ENCODE results near the gene PSRC1. TPM values are rescaled to one million over a fixed set of nuclear protein-coding genes. Genes with fewer than 3 reads are reported as not detected.
A peak's percentile ranks its signal among the peaks of the same experiment; 100 is the strongest.

PSRC1 gene
- total RNA-seq, 1 experiment from 2014 or later, result 60.3 TPM

GRCh38 chr1:109242387-109242786, 40.6 kb downstream of the PSRC1 start:
- H3K4me2 ChIP-seq (ENCODE audit: insufficient read depth, insufficient read length, low read length), result no peak overlapping the region
- peak; percentile 30 for DNase-seq

More at GRCh38 chr1:109242387-109242786, 40.6 kb downstream of the PSRC1 start:
- Histone ChIP-seq H3K27ac (ENCODE audit: insufficient read length, low read depth, low read length) (no peak overlapping the region), H2AFZ (ENCODE audit: low read length) (no peak overlapping the region), H3K79me2 (ENCODE audit: insufficient read depth, low read length) (no peaks in the 10 kb centered on the region), H4K8ac (replicated peaks; ENCODE audit: insufficient read length, low read depth, low read length) (no peak overlapping the region), H4K91ac (ENCODE audit: insufficient read length, low read depth, low read length) (no peak overlapping the region), H2BK120ac (ENCODE audit: low read depth, low read length, poor library complexity, severe bottlenecking) (no peak overlapping the region), H3K23me2 (ENCODE audit: insufficient read length, low read depth, low read length, poor library complexity, severe bottlenecking) (no peaks in the 10 kb centered on the region), H2BK5ac (ENCODE audit: insufficient read length, low read length) (no peak overlapping the region), H3K9me3 (ENCODE audit: control insufficient read depth, low read depth, low read length) (no peaks in the 10 kb centered on the region), H2BK15ac (ENCODE audit: low read depth, low read length) (no peak overlapping the region), H3K4me1 (ENCODE audit: insufficient read depth, low read length) (peaks cover 14% of the 10 kb centered on the region; the same call in 1 of the 2 replicates), H3K14ac (ENCODE audit: insufficient read depth, low read length) (no peak overlapping the region; the same call in 1 of the 2 replicates), H3K56ac (ENCODE audit: insufficient read length, low read depth, low read length) (no peak overlapping the region), H2AK5ac (ENCODE audit: insufficient read length, low read length) (no peak overlapping the region), H3T11ph (ENCODE audit: low read length) (no peak overlapping the region), H3K4ac (ENCODE audit: low read depth, low read length) (no peak overlapping the region), H3K9ac (ENCODE audit: extremely low read depth, insufficient read length, low read length) (no peak overlapping the region), H2BK12ac (ENCODE audit: insufficient read length, low read depth, low read length) (no peak overlapping the region), H4K20me1 (ENCODE audit: control insufficient read depth, insufficient read depth, insufficient read length) (no peaks in the 10 kb centered on the region), H3K23ac (ENCODE audit: insufficient read length, low read depth, low read length) (no peak overlapping the region), H3K27me3 (ENCODE audit: insufficient read depth, low read length) (no peaks in the 10 kb centered on the region), H4K5ac (ENCODE audit: insufficient read length, low read depth, low read length) (no peak overlapping the region), H2BK20ac (ENCODE audit: low read depth, low read length, poor library complexity, severe bottlenecking) (no peak overlapping the region), H3K18ac (ENCODE audit: insufficient read length, low read depth, low read length) (no peak overlapping the region), H3K79me1 (ENCODE audit: insufficient read depth, low read depth, low read length, poor library complexity, severe bottlenecking) (no peaks in the 10 kb centered on the region)
- peak overlapping the region in 1 of 3 experiments; percentile 28; a peak in 1 of 7 replicates for H3K27ac Mint-ChIP-seq
- no CpG with 5 or more reads among the region's 7 CpGs for WGBS (ENCODE audit: extremely low coverage, insufficient read length, low lambda C conversion rate)
- H3K27me3 Mint-ChIP-seq (ENCODE audit: low read depth), result peaks cover 18% of the 10 kb centered on the region
- no peak for TF ChIP-seq CTCF (conservative IDR thresholded peaks at IDR 0.05)
- no peaks in the 10 kb centered on the region; a peak in 1 of 5 replicates for H3K9me3 Mint-ChIP-seq
- no peak overlapping the region for H3K4me3 Mint-ChIP-seq
- peaks cover 54 to 59% of the 10 kb centered on the region in 2 experiments for H3K4me1 Mint-ChIP-seq
- H3K36me3 Mint-ChIP-seq (ENCODE audit: insufficient read depth in 1 of 3, low read depth in 3 of 3), result peaks cover 6 to 16% (median 14%) of the 10 kb centered on the region in 3 experiments; a peak in 6 of 7 replicates

All from H9 (cell line).